ENCODE results near the gene RTN4RL1. TPM values are rescaled to one million over a fixed set of nuclear protein-coding genes. Genes with fewer than 3 reads are reported as not detected.
A peak's percentile ranks its signal among the peaks of the same experiment; 100 is the strongest.

The RTN4RL1 gene
- total and polyA plus RNA-seq, 10 donors = 0.09 to 4.5 (median 1.2) TPM

DNA sequence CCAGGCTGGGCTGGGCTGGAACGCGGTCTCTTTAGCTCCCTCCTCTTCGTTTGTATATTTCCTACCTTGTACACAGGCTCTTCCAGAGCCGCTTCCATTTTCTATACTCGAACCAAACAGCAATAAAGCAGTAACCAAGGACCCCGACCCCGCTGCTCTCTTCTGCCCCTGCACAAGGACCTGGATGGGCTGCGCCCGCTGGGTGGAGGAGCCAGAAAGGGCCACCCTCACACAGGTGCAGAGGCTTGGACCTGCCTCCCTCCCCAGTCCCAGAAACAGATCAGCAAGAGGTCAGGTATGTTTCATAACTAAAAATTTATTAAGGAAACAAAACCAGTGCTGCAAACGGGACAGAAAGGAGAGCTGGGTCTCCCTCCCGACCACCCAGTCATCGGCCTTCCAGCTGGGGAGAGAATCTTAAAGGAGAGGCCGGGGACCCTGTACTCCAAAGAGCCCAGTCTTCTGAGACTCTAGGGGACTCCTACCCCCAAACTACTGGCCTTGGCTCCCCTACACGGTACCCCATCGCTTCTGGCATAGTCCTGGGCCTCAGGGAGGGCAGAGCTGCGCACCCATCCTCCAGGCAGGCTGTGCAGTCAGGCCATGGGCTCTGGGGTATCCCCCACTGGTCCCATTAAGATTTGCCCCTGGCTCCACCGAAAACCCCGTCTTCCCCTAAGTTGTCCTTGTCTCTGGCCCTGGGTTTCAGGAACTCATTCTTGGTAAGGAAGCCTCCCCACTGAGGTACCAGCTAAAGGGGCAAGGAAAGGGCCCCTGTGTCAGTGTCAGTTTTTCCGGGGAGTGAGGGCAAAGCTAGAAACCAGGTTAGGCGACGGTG, 34.6 kb upstream of the RTN4RL1 start:
- peaks cover 0 to 46% (median 16%) of the 10 kb centered on the region in 7 donors for H3K27me3 ChIP-seq (replicated peaks in 1 of 7)
- 50 to 61% (median 54%) methylated on average over 18 to 21 of the region's 21 CpGs for WGBS, 5 donors
- H3K4me3 ChIP-seq = peak overlapping the region in 5 of 8 donors; percentile 40 to 78 (median 42)
- TF ChIP-seq, protein P1, sequence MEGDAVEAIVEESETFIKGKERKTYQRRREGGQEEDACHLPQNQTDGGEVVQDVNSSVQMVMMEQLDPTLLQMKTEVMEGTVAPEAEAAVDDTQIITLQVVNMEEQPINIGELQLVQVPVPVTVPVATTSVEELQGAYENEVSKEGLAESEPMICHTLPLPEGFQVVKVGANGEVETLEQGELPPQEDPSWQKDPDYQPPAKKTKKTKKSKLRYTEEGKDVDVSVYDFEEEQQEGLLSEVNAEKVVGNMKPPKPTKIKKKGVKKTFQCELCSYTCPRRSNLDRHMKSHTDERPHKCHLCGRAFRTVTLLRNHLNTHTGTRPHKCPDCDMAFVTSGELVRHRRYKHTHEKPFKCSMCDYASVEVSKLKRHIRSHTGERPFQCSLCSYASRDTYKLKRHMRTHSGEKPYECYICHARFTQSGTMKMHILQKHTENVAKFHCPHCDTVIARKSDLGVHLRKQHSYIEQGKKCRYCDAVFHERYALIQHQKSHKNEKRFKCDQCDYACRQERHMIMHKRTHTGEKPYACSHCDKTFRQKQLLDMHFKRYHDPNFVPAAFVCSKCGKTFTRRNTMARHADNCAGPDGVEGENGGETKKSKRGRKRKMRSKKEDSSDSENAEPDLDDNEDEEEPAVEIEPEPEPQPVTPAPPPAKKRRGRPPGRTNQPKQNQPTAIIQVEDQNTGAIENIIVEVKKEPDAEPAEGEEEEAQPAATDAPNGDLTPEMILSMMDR (IDR thresholded peaks at IDR 0.05 in 8 of 11, conservative IDR thresholded peaks at IDR 0.05 in 3 of 11) = no peak
- TF ChIP-seq POLR2A (IDR thresholded peaks at IDR 0.05) = no peak
- peaks cover 0 to 76% (median 14%) of the 10 kb centered on the region in 6 donors for H3K36me3 ChIP-seq
- DNase-seq = no peak
- intact Hi-C loops (cut with DNase I; ENCODE audit: low total_unique reads) = loop anchor here (10.0 kb wide), 1 partner anchor 225 kb away; no protein-coding TSS in a partner anchor
- H3K27ac ChIP-seq = peak overlapping the region; percentile 19 to 89 (median 86)
- H3K4me1 ChIP-seq = peaks cover 37 to 99% (median 79%) of the 10 kb centered on the region in 6 donors
- no peaks in the 10 kb centered on the region for H3K9me3 ChIP-seq

DNA sequence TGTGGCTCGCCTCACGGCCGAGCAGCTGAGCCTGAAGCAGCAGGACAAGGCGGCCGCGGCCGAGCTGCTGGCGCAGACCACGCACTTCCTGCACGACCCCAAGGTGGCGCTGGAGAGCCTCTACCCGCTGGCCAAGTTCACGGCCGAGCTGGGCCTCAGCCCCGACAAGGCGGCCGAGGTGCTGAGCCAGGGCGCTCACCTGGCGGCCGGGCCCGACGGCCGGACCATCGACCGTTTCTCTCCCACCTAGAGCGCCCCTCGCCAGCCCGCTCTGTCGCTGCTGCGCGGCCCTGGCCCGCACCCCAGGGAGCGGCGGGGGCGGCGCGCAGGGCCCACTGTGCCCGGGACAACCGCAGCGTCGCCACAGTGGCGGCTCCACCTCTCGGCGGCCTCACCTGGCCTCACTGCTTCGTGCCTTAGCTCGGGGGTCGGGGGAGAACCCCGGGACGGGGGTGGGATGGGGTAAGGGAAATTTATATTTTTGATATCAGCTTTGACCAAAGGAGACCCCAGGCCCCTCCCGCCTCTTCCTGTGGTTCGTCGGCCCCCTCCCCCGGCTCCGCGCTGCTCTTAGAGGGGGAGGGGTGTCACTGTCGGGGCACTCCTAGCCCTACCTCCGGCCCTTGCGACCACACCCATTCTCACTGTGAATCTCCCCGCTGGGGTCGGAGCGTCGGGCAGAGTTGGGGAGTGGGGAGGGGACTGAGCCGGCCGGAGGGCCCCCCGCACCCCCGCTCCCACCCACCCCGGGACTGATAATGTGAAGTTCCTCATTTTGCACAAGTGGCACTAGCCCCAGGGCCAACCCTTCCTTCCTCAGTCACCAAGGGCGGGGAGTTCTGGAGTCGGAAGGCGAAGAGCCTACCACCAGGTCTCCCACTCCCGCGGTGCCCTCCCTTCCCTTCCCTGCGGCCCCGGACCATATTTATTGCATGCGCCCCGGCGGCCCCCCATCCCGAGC, 33.7 kb upstream of the RTN4RL1 start:
- H3K4me3 ChIP-seq = peak overlapping the region in 7 of 8 donors; percentile 26 to 78 (median 40)
- intact Hi-C loops (cut with DNase I; ENCODE audit: low total_unique reads) = loop anchor here (10.0 kb wide), 1 partner anchor 226 kb away; no protein-coding TSS in a partner anchor
- 14 to 27% (median 15%) methylated on average over 39 to 78 of the region's 78 CpGs for WGBS, 5 donors

DNA sequence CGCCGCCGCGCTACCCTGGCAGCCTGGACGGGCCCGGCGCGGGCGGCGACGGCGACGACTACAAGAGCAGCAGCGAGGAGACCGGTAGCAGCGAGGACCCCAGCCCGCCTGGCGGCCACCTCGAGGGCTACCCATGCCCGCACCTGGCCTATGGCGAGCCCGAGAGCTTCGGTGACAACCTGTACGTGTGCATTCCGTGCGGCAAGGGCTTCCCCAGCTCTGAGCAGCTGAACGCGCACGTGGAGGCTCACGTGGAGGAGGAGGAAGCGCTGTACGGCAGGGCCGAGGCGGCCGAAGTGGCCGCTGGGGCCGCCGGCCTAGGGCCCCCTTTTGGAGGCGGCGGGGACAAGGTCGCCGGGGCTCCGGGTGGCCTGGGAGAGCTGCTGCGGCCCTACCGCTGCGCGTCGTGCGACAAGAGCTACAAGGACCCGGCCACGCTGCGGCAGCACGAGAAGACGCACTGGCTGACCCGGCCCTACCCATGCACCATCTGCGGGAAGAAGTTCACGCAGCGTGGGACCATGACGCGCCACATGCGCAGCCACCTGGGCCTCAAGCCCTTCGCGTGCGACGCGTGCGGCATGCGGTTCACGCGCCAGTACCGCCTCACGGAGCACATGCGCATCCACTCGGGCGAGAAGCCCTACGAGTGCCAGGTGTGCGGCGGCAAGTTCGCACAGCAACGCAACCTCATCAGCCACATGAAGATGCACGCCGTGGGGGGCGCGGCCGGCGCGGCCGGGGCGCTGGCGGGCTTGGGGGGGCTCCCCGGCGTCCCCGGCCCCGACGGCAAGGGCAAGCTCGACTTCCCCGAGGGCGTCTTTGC, 32.8 kb upstream of the RTN4RL1 start:
- Histone ChIP-seq H3K9me3 (no peaks in the 10 kb centered on the region), H3K27me3 (replicated peaks in 1 of 7) (peaks cover 0 to 64% (median 26%) of the 10 kb centered on the region in 7 donors), H3K4me1 (peaks cover 47 to 99% (median 81%) of the 10 kb centered on the region in 6 donors), H3K4me3 (peak overlapping the region in 5 of 8 donors; percentile 40 to 78 (median 58)), H3K27ac (peak overlapping the region; percentile 15 to 89 (median 86)), H3K36me3 (peaks cover 0 to 58% (median 7%) of the 10 kb centered on the region in 6 donors)
- TF ChIP-seq, protein P1 (IDR thresholded peaks at IDR 0.05 in 8 of 11, conservative IDR thresholded peaks at IDR 0.05 in 3 of 11) = no peak
- TF ChIP-seq POLR2AphosphoS5 (IDR thresholded peaks at IDR 0.05) (peak in 2 of 3 donors; percentile 36 to 63), POLR2A (IDR thresholded peaks at IDR 0.05) (no peak)
- peak; percentile 80 for DNase-seq
- WGBS, 5 donors = 44 to 53% (median 50%) methylated on average over 68 to 98 of the region's 98 CpGs
- intact Hi-C loops (cut with DNase I; ENCODE audit: low total_unique reads) = loop anchor here (10.0 kb wide), 1 partner anchor 227 kb away; no protein-coding TSS in a partner anchor

More for the DNA sequence above, 33.7 kb upstream of the RTN4RL1 start:
- H3K36me3 ChIP-seq = peaks cover 0 to 67% (median 7%) of the 10 kb centered on the region in 6 donors
- peaks cover 0 to 55% (median 20%) of the 10 kb centered on the region in 7 donors for H3K27me3 ChIP-seq (replicated peaks in 1 of 7)
- TF ChIP-seq POLR2A (IDR thresholded peaks at IDR 0.05) (no peak), POLR2AphosphoS5 (IDR thresholded peaks at IDR 0.05) (peak; percentile 13 to 77 (median 48))
- TF ChIP-seq, protein P1 (IDR thresholded peaks at IDR 0.05 in 8 of 11, conservative IDR thresholded peaks at IDR 0.05 in 3 of 11) = peak; percentile 59 to 91 (median 80)
- peaks cover 38 to 99% (median 79%) of the 10 kb centered on the region in 6 donors for H3K4me1 ChIP-seq
- no peaks in the 10 kb centered on the region for H3K9me3 ChIP-seq
- peak; percentile 96 for DNase-seq
- peak overlapping the region; percentile 19 to 89 (median 86) for H3K27ac ChIP-seq

Measured in spleen (tissue), 11 donors.